Stimulated activated CD4-positive, alpha-beta T cell treated with anti-CD3 and anti-CD28 coated beads, Interleukin-1b, Interleukin-23, amount 100 ng/mL, for 4 hours (primary cell): ENCODE results near the gene DNAL1.
A peak's percentile ranks its signal among the peaks of the same experiment; 100 is the strongest.

ENCODE experiments used
- DNase-seq, 2 donors: peaks; one replicate each; pipeline ENCODE4 v3.0.0-alpha.2; 2020; ENCODE audit warnings: low read depth in 2 of 2

Gene DNAL1

DNA sequence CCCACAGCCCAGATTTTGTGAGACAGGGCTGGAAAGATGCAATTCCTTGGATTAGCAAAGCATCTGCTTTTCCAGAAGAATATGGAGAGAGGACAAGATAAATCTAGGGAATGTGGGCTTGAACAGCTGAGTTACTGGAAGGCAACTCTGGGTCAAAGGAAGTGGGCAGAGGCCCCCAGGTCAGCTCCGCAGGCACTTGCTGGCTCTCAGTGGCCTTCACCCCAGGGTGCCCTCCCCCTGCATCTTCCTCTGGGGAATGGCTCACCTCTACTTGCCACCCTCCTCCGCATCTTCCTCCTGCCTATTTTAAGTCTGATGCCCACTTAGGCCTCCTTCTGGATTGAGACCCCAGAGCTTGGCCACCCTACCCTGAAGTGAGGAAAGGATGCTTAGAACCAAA is 79.9 kb downstream of the DNAL1 start:
- DNase-seq = no peak

DNA sequence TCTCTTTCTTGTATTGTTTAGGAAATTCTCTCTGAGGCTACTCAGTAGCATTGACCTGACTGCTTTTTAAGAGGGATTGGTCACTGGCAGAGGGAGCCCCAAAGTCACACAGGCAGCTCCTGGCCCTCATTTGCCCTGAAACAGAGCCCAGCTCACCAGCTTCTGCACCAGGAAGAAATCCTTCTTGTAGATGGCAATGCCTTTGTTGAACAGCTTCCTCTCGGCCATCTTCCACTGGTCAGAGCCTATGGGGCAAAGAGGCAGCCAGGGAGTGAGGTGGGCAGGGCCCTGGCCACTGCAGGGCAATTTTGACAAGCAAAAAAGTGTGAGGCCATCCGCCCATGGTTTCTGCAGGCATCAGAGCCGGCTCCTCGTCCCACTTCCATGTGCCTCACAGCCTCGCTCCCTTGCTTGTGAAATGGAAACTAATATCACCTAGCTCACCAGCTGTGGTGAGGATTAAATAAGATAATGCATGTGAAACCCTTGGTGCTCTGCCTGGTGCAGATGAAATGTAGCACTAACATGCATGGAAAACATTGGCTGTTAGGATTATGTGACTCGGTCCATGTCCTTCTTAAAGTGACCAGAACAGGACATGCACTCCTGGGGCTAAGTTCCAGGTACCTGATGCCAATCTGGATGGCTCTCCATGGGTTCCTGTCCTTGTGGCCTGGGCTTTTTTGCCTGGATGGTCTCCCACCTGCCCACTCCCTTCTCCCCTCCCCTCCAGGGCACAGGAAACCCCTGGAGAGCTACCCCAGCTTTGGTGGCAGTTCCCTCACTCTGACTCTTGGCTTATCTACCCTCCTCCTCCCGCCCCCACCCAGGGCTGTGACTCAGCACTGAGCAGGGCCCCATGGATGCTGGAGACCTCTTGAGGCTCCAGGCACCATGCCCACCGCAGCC is 80.6 kb downstream of the DNAL1 start:
- DNase-seq = no peak

DNA sequence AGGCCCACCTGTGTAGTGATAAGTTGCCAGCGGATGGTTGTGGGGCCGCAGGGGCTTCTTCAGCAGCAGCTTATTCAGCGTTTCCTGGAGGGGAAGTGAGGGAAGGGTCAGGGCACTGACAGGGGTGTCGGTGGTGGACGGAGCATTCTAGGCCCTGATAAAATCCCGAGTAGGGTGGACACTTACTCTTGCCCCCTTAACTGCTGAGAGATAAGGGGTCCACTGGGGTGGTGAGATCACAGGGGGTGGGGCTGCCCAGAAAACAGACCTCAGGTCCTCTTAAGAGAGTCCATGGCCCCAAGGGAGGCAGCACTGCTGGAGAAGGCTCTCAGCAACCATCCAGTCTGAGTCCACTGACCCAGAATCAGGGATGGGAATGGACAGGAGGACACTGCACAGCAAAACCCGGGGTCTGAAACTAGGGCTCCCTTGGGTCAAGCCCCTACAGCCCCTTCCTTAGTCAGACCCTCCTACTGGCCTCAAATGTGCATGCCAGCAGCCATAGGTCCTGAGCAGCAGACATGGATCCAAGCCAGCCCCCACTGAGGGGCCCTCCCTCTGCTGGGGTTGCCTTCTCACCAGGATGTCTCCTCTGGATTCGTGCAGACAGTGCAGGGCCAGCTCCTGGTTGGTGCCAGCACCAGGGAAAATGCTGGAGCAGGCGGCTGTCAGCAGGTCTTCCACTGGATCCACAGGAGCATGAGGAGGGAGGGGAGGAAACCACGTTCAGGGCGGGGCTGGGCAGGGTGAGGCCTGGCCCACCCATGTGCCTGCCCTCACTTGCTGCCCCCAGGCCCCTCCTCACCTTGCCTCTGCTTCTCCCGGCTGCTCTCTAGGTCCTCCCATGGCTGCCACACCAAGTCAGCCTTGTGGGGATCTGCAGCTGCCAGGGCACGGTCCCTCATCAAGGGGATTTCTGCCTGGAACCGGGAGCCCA is 81.5 kb downstream of the DNAL1 start:
- DNase-seq = no peak

DNA sequence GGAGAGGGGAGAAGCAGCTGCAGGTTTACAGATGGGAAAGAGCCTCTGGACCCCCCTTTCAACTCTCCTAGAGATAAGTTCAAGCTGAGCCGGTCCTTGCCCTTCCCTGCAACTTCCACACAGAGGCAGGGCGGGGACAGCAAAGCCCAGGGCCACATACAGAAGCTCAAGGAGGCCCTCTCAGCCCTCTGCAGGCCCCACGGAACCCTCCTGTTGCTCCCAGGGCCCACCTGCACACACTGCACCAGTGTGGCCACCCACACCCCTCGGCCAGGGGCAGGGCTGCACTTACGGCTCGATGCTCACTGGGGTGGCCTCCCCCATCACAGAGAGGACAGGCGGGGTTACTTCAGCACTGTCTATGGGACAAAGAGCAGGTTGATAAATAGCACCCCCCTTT is 82.4 kb downstream of the DNAL1 start:
- DNase-seq = no peak

DNA sequence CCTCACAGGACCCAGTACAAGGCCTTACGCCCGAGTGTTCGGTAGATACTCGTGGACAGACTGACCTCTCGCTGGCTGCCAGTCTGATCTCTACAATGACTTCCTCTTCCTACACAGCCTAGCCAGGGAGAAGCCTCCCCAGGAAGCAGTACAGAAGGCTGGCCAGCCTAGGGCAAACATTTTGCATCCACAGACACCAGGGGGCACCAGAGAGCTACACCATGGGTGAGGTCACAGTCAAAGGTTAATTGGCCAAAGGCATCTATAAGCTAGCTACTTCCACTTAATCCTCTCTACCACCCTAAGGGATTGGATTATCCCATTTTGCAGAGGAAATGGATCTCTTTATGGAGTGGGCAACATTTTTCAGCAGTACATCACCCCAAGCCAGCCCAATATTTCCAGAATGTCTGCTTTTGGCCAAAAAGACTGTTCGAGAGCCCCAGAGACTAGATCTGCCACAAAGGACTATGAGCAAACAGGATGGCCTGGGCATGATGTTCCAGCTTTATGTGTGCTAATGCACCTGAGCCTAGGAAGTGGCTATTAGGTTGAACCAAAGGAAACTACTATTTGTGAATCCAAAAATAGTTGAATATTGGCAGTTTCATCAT is 84.0 kb downstream of the DNAL1 start:
- DNase-seq = peak; percentile 88 to 93

DNA sequence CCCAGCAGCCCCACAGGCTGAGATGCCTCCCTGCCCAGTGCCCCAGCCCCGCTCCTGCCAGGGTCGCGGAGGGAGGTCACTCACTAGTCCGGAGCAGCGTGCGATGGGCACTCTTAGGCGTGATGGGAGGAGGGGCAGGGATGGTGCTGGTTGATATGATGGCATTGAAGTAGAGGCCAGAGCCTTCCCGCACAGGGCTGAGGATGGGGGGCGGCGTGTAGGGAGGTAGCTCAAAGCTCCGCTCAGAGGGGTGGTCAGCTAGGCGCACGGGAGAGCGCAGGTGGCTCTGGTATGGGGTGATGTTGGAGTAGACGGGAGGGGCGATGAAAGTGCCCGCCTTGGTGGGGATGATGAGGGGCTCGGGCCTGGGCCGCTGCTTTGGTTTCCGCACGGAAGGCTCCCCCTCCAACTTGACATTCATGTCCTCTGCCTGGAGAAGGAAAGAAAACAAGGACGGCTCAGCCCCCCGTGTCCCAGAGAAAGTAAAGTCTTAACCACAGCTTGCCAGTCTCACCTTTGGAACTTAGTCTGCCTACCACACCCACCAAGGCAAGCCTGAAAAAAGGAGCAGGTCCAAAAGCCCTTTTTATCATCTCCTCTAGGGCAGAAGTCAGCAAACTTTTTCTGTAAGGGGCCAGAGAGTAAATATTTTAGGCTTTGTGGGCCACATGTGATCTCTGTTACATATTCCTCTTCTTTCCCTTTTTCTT is 84.9 kb downstream of the DNAL1 start:
- no peak for DNase-seq

DNA sequence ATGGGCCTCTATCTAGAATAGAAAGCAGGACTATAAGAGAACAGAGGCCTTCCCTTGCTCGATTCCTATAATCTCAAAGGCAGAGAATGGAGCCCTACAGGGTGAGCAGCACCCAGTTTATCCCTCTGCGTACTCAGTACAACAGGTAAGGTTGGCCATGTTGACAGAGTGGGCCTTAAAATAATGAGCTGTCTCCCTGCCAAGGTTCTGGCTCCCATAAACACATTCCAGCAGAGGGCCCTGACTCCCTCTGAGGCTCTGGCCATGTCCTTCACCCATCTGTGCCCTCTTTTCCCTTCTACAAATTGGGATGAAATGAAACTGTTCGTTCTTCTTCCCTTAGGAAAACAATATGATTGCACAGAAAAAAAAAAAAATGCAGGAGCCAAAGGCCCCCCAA is 86.3 kb downstream of the DNAL1 start:
- DNase-seq = no peak

DNA sequence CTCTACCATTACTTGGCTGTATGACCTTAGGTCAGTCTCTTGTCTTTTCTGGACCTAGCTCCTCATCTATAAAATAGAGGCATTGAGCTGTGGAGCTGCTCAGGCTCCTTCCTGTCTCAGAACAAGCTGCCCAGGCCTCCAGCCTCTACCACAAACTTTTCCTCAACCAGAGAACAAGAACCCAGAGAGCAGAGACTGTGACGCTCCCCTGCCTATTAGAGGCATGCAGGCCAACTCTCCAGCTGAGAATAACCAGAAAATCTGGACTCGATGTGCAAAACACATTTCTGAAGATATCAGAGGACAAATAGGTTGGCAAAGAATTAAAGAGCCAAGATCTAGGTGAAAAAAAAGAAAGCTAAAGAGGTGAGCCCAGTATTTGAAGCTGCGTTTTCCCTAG is 87.2 kb downstream of the DNAL1 start:
- DNase-seq = no peak

DNA sequence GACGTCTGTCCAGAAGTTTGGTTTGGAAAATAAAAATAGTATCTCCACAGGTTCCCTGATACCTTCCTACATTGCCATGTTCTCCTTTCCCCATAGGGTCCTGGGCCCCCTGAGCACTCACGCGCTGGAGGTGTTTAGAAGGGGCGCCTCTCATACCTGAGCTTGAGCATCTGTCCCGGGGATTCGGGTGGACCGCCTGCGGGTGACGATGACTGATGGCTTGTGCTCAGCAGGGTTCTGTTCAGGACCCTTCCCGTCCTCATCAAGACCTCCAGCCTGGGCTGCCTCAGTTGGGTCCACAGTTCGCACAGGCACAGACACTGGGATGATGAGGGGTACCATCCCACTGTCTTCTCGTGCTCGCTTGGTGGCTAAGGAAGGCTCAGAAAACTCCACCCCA is 92.1 kb downstream of the DNAL1 start:
- DNase-seq = no peak

DNA sequence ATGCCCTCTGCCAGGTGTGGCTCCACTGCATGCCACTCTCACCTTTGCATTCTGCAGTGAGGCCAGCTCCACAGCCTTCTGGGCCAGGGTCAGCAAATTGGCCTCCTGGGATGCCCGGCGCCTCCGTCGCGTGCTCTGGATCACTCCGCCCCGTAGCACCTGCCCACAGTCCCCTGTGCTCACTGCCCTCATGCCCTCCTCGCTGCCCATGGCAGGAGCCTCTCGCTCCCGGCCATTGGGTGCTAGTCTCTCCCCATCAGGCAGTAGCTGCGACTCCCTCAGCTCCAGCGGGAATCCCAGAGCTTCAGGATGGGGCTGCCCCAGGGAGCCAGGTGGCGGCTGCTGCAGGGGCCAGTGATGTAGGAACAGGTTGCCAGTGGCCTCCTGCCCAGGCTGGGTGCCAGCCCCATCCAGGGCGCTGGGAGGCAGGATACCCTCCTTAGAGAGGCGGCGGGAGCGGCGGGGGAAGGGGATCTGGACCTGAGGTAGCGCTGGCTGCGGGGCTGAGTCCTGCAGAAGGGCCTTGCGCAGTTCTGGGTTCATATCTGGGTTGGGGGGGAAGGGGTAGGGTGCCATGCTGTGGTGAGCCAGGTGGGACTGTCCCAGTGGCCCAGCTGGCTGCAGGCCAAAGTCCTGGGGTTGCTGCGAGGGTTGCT is 93.9 kb downstream of the DNAL1 start:
- DNase-seq = no peak

DNA sequence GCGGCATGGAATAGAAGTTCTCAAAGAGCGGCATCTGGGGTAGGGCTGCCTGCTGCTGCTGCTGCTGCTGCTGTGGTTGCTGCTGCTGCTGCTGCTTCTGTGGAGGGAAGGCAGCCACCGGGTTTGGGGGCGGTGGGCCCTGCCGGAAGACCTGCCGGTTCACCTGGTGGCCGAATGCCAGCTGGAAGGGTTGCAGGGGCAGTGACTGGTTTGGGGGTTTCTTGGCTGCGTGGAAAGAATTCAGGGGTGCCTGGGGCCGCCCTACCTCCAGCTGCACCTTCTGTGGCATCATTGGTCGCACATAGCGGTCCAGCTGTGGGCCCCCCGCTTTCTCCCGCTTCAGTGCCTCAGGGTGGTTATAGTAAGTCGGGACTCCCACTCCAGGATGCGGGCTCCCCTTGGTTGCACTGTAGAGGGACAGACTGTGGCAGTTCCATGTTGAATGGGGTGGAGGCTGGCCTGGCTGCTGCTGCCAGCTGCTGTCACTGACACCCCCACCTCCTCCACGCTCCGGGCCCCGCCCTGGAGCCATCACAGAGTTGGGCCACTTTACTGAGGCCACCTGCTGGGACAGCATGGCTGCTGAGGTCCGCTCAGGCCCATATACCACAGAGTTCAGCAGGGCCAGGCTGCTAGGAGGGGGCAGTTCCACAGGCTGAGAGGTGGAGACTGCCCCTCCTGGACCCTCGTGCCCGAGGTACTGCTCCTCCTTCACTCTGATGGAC is 94.5 kb downstream of the DNAL1 start:
- DNase-seq = no peak

DNA sequence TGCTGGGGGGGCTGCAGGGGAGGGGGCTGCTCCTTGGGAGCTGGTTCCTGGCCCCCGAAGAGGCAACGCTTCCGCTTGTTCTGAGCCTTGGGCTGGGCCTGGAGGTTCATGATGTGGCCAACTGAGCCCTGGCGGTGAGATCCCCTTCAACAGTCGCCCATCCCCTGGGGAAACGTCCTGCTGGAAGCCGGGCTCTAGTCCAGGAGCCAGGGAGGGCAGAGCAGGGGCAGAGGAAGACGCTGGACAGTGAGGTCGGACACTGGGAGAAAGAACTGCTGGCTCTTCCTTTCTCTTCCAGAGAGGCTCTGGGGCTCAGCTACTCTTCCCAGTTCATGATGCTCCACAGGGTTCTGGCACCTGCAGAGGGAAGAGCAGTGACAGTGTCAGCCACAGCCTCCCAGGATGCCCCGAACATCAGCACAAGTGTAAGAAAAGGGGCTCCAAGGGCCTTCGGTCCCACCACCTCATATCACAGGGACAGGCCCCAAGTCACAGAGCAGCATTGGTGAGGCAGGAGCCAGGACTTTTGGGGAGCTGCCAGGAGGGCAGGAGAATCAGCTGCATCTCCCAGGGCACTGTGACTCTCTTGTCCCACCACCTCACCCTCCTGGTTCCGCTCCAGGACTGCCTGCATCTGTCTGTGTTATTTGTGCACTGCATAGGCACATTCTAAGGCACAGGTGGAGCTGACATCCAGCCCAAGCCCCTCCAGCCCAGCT is 95.3 kb downstream of the DNAL1 start:
- DNase-seq = no peak

DNA sequence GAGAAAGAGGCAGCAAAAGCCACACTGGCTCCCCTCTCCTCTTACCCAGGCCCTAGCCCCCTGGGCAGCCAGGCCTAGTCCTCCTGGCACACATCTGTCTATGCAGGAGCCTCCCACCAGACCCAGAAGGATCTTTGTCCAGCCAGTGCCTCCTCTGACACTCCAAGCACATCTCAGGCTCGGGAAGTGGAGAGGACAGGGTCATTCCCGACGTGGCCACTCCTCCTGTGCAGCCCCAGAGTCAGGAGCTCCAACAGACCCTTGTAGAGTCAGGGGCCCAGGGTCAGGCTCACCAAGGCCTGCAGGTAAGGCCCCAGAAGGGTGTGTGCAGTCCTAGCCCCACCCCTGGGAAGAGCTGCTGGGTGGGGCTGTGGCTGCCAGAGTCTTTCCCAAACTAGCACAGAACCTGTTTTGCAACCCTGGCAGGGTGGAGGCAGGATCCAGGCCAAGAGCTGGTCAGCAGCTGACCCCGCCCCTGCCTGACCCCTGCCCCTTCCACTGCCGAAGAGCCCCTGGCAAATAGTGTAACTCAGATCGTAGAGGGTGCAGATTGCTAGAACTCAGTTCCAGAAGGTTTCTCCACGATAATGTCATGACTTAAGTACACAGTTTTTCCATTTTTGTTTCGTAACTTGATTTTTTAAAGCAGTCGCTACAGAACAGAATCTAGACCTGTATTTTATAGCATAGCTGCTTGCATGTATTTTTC is 96.0 kb downstream of the DNAL1 start:
- DNase-seq = no peak

DNA sequence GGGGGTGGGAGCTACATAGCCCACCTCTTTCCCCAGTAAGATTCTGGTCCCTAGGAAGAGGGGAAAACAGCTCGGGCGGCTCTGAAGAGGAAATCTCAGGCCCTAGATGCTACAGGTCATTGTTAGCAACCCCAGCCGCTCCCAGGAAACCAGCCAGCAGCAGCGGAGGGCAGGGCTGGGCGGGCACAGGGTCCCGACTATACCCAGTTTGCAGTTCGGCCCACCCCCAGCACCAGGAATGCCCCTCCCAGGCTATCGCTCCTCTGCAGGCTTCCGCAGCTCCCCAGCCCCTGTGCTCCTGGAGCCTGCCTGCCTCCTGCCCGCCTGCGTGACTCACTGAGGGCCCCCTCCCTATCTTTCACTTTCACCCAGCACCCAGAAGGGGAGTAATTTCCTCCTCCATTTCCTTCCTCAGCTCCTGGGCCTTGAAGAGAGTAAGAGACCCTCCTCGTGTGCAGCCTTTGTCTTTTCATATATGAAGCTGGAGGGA is 96.6 kb downstream of the DNAL1 start:
- peak; percentile 50 to 54 for DNase-seq

DNA sequence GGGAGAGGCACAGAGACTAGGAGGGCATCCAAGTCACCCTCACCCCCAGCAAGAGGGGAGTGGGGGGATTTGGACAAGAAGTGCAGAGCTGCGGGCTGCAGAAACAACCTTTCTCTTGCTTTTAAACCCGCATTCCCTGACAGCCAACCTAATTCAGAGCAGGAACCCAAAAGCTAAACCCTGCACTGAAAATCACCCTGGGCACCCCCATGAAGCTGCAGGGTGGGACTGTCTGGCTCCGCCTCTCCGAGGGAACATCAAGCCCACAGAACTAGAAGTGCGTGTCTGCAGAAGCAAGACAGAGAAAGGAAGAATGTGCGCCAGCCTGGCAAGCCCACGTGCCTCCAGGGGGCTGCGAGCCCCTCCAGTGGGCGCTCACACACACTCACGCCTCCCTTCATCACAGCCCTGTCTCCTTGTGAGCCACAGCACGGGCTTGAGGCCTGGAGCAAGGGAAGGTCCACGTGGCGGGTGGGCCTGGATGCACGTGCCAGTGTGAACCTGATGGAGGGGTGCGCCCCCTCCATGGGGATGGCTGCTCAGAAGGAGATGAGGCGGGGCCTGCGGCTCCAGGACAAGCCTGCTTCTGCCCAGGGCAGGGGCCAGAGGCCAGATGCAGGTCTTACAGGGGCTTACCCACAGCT is 97.2 kb downstream of the DNAL1 start:
- DNase-seq = no peak

DNA sequence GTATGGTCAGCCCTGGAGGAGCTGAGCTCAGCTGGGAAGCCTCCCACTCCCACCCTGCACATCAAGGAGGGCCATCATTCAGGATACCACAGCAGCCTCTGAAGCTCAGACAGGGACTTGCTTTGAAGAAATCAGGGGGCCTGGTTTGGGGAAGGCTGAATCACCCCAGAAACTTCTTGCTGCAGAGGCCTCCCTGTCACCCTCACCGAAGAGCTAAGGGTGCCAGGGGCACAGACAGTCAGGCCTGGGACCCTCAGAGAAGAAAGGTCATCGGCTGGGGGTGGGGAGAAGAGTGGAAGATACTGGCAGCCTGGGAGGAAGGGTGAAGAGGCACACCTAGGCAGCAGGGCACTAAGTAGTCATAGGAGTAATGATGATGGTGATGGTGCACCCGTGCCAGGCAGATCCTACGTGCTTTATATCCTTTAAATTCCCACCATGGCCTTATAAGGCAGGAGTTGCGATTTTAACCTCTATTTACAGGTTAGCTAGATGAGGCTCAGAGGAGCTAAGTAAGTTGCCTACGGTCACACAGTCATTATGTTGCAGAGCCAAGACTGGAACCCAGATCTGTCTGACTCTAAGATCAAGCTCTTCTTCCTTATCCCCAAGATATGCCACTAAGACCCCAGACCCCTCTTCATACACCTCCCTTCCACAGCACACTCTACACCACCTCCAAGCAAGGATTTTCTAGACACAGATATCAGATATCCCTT is 97.9 kb downstream of the DNAL1 start:
- no peak for DNase-seq

DNA sequence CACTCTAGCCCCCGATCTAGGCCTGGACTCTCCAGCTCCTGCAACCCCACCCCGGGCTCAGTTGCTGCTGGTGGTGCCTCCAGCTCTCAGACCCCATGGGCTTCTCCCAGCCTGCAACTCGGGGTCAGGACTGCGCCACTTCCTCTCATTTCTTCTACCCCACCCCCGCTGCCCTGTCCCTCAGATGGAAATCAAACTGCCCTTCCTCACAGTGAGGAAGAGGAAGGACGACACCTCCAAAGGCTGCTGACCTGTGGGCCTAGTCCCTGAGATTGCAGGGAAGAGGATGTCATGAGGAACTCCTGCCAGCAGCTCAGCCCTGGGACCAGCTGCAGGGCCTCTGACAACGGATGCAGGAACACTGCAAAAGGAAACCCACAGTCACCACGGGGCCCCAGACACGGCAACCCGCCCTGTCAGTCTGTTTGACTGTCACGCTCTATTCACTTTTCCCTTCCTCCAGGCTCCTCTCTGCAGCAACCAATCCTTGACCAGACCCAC is 98.7 kb downstream of the DNAL1 start:
- DNase-seq = peak; percentile 45 to 51
